Prostate gland (tissue), 2 donors: ENCODE measurements around the gene TMEM41A. TPM values are rescaled to one million over a fixed set of nuclear protein-coding genes. Genes with fewer than 3 reads are reported as not detected.

Experiments used
- DNase-seq: peaks from one replicate; pipeline ENCODE4 v3.0.0-alpha.2; 2019; ENCODE audit warnings: low spot score
- H3K27ac ChIP-seq, 2 donors: fragments of 200-600 bp; sonication (generic); 2 replicates each; pipeline ENCODE4 v1.5.1; 2017 to 2019
- H3K27me3 ChIP-seq: fragments of 200-600 bp; sonication (generic); replicated peaks from 2 replicates; pipeline ENCODE4 v1.5.1; 2019; ENCODE audit not compliant: insufficient read depth
- H3K36me3 ChIP-seq, 2 donors: fragments of 200-600 bp; sonication (generic); 1 replicate in 1 of 2; 2 replicates in 1 of 2; pipeline versions ENCODE4 v1.5.1 to v1.8.1; 2017 to 2019
- H3K4me1 ChIP-seq: fragments of 200-600 bp; sonication (generic); replicated peaks from 2 replicates; pipeline ENCODE4 v1.5.1; 2019
- H3K4me3 ChIP-seq, 2 donors: fragments of 200-600 bp; sonication (generic); 2 replicates each; pipeline ENCODE4 v1.5.1; 2017 to 2019
- H3K9me3 ChIP-seq: fragments of 200-600 bp; sonication (generic); 2 replicates; pipeline ENCODE4 v1.5.1; 2017
- POLR2A ChIP-seq: fragments of 450-650 bp; IDR thresholded peaks from one replicate; pipeline ENCODE4 v1.6.1; 2016; ENCODE audit warnings: antibody characterized with exemption, mild to moderate bottlenecking
- POLR2AphosphoS5 ChIP-seq: sonication (generic); formaldehyde crosslinking; IDR thresholded peaks from one replicate; pipeline ENCODE4 v1.6.1; 2017; ENCODE audit warnings: antibody characterized with exemption
- WGBS: methylation state at CpG from one replicate; pipeline ENCODE4 v1.1.5; 2018; 5-methylcytosine and 5-hydroxymethylcytosine counted together
- intact Hi-C: fragments of 100-400 bp; cut with DNase I; formaldehyde crosslinking; loops from one replicate; pipeline ENCODE4 v1.14.2; 2022
- total RNA-seq, 2 donors: library from RNA; depleted of rRNA; stranded (reverse); fragments of >200 nt; gene quantifications; one replicate each; pipeline ENCODE4 v1.1.0, GENCODE V29; 2016
- TF ChIP-seq, protein P1 (sequence below), 4 experiments: fragments of 200-600 bp in 2 of 4; fragments of 450-650 bp in 2 of 4; sonication (generic) in 2 of 4; IDR thresholded peaks; 1 replicate in 3 of 4; 2 replicates in 1 of 4; pipeline ENCODE4 v1.5.1; 2016 to 2019; ENCODE audit warnings: antibody characterized with exemption in 4 of 4, mild to moderate bottlenecking in 2 of 4, moderate library complexity in 2 of 4

TMEM41A gene
- total RNA-seq, 2 donors from 2014 or later = 16.4 to 24.5 TPM

DNA sequence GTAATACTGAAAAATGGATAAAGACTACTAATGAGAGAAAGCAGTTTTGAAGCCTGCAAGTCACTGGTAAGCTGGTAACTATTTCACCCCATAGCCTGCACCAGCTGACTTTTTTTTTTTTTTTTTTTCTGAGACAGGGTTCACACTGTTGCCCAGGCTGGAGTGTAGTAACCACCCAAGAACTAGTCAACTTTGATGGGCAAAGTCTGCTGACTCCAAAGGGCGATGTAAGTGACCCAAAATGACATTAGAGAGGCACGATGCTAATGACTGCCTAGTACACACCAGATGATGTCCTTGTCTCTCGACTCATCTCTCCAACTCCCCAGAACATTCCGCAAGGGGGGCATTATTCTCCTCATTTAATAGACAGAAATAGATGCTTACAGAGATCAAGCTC is 12.9 kb upstream of the TMEM41A start:
- no peaks in the 10 kb centered on the region for H3K27me3 ChIP-seq
- no peak overlapping the region for H3K4me3 ChIP-seq
- intact Hi-C loops = no loop called here
- WGBS = 83% methylated on average over 4 of the region's 4 CpGs
- no peak overlapping the region for H3K27ac ChIP-seq
- DNase-seq = no peak
- H3K4me1 ChIP-seq = no peaks in the 10 kb centered on the region
- no peaks in the 10 kb centered on the region for H3K36me3 ChIP-seq
- TF ChIP-seq POLR2A (no peak), POLR2AphosphoS5 (no peak)
- TF ChIP-seq, protein P1, sequence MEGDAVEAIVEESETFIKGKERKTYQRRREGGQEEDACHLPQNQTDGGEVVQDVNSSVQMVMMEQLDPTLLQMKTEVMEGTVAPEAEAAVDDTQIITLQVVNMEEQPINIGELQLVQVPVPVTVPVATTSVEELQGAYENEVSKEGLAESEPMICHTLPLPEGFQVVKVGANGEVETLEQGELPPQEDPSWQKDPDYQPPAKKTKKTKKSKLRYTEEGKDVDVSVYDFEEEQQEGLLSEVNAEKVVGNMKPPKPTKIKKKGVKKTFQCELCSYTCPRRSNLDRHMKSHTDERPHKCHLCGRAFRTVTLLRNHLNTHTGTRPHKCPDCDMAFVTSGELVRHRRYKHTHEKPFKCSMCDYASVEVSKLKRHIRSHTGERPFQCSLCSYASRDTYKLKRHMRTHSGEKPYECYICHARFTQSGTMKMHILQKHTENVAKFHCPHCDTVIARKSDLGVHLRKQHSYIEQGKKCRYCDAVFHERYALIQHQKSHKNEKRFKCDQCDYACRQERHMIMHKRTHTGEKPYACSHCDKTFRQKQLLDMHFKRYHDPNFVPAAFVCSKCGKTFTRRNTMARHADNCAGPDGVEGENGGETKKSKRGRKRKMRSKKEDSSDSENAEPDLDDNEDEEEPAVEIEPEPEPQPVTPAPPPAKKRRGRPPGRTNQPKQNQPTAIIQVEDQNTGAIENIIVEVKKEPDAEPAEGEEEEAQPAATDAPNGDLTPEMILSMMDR (IDR thresholded peaks at IDR 0.05) = no peak
- no peaks in the 10 kb centered on the region for H3K9me3 ChIP-seq

DNA sequence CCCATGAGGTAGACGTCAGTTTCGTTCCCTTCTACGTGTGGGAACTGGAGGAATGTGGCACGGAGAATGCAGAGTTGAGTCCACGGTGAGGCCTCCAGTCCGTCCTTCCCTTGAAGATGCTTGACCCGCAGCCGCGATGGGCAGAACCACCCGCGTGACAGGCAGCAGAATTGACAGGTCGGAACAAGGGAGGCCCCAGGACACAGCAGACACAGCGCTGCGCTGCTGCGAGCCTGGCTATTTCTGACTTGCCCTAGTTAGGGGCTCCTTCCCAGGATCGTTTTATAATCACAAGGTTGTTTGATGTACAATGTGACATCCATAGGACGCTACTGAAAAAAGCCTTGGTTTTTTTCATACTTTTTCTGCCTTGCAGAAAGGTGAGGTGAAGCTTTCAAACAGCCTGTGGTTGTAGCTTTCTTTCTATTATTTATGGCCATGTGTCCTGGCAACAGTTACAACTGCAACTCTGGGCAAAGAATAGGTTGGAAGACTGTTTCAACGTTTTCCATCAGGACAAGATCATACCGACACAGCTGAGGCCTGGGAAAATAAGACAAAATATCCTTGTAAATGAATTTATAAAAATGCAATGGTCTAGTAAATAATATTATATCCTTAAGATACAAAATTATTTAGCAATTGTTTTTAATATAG is 9.6 kb upstream of the TMEM41A start:
- H3K27me3 ChIP-seq = no peaks in the 10 kb centered on the region
- TF ChIP-seq POLR2AphosphoS5 (no peak), POLR2A (no peak)
- TF ChIP-seq, protein P1 (IDR thresholded peaks at IDR 0.05) = no peak
- H3K4me3 ChIP-seq = no peak overlapping the region
- DNase-seq = no peak
- H3K27ac ChIP-seq = no peak overlapping the region
- WGBS = 69% methylated on average over 19 of the region's 19 CpGs
- H3K36me3 ChIP-seq = no peaks in the 10 kb centered on the region
- no peaks in the 10 kb centered on the region for H3K9me3 ChIP-seq
- intact Hi-C loops = no loop called here
- no peaks in the 10 kb centered on the region for H3K4me1 ChIP-seq

DNA sequence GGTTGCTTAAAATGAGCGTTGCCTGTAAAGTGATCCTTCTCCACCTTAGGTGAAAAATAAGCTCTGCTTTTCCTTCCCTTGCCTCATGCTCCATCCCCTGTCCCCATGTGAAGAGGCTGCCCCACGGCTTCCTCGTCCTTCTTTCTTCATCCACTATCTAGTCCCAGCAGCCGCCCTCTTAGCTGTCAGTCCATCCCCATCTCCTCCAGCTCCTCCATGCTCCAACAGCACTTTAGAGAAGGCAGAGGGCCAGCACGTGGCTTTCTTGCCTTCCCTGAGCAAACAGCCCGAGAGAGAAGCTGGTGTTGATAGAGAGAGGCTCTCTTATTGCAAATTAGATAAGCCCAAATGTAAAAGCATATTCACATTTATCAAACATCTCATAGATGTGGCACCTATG is 9.0 kb upstream of the TMEM41A start:
- whole genome bisulfite sequencing = 68% methylated on average over 6 of the region's 6 CpGs
- TF ChIP-seq POLR2AphosphoS5 = no peak
- TF ChIP-seq, protein P1 (IDR thresholded peaks at IDR 0.05) = no peak
- TF ChIP-seq POLR2A = no peak
- H3K27ac ChIP-seq = no peak overlapping the region
- H3K36me3 ChIP-seq = no peaks in the 10 kb centered on the region
- H3K4me1 ChIP-seq = no peaks in the 10 kb centered on the region
- no peaks in the 10 kb centered on the region for H3K9me3 ChIP-seq
- intact Hi-C loops = no loop called here
- H3K4me3 ChIP-seq = no peak overlapping the region
- no peaks in the 10 kb centered on the region for H3K27me3 ChIP-seq
- no peak for DNase-seq

DNA sequence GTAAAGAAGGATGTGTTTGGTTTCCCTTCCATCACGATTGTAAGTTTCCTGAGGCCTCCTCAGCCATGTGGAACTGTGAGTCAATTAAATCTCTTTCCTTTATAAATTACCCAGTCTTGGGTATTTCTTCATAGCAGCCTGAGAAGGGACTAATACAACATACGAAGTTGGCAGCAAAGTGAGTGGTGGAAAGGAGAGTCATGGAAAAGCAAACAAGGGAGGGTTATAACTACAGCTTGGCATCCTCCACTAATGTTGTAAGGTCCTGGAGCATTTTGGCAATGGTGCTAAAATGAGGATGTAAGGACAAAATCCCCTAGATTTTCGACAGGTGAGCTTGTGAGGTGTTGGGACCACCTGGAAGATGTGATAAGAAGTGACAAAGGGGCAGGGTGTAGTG is 5.8 kb upstream of the TMEM41A start:
- DNase-seq = peak; percentile 66
- WGBS = 42% methylated on average over 3 of the region's 3 CpGs
- H3K4me1 ChIP-seq = no peaks in the 10 kb centered on the region
- intact Hi-C loops = no loop called here
- no peaks in the 10 kb centered on the region for H3K36me3 ChIP-seq
- no peaks in the 10 kb centered on the region for H3K9me3 ChIP-seq
- no peak overlapping the region for H3K4me3 ChIP-seq
- H3K27me3 ChIP-seq = no peaks in the 10 kb centered on the region
- H3K27ac ChIP-seq = peak overlapping the region; percentile 83 to 87
- TF ChIP-seq, protein P1 (IDR thresholded peaks at IDR 0.05) = no peak
- TF ChIP-seq POLR2A (no peak), POLR2AphosphoS5 (peak; percentile 93)

DNA sequence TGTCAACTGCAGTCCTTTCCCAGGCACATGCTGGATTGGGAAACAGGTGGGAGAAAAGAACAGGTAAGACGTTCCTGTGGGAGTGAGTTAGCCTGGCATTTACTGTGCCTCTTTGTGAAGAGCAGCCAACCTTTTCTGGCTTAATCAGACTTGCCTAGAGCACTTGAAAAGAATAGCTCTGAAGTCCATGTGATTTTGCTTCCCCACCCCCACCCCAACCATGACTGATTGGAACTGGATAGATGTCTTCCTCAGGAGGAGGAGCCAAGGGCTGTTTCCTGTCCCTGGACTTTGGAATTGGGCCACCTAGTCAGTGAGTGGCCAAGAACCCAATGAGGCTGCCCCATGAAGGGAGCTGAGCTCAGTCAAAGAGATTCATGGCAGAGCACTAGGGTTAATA is 4.7 kb upstream of the TMEM41A start:
- H3K9me3 ChIP-seq = no peaks in the 10 kb centered on the region
- no peak for DNase-seq
- intact Hi-C loops = no loop called here
- TF ChIP-seq POLR2AphosphoS5 = no peak
- TF ChIP-seq, protein P1 (IDR thresholded peaks at IDR 0.05) = no peak
- TF ChIP-seq POLR2A = no peak
- 54% methylated on average over 1 of the region's 1 CpG for WGBS
- no peaks in the 10 kb centered on the region for H3K4me1 ChIP-seq
- H3K36me3 ChIP-seq = no peaks in the 10 kb centered on the region
- H3K27ac ChIP-seq = peak overlapping the region; percentile 83 to 87
- no peak overlapping the region for H3K4me3 ChIP-seq
- no peaks in the 10 kb centered on the region for H3K27me3 ChIP-seq
